Pericardium fibroblast (primary cell): ENCODE data around the gene PEF1. TPM values are rescaled to one million over a fixed set of nuclear protein-coding genes. Genes with fewer than 3 reads are reported as not detected.

Experiments
- total RNA-seq: library from RNA; depleted of rRNA; stranded (reverse); fragments of >200 nt; gene quantifications from 2 replicates; pipeline ENCODE4 v1.2.3, GENCODE V29; 2015

Gene PEF1
- 50.1 and 51.6 TPM in 2 replicates for total RNA-seq

GRCh38 chr1:31644560-31645273 lies at the start of gene PEF1:
TSS of gene PEF1 (minus strand) at chr1:31644876. CDS start at chr1:31644864, 12 bp downstream.

GRCh38 chr1:31617218-31617915 lies 27.3 kb downstream of the PEF1 start, which contains the start of gene HCRTR1:
TSS of gene HCRTR1 (plus strand) at chr1:31617689. CDS start at chr1:31619193, 1,504 bp downstream.

Other genes starting within 250 kb of the PEF1 start
- 13.0 and 20.5 TPM in 2 replicates for gene SERINC2, start 231.7 kb downstream of the PEF1 start, total RNA-seq
- gene TINAGL1, start 68.4 kb downstream of the PEF1 start, total RNA-seq: 9.1 and 65.9 TPM in 2 replicates
- 0.70 TPM in 1 of 2 replicates, not detected in the other for gene HCRTR1, start 27.2 kb downstream of the PEF1 start, total RNA-seq
- gene COL16A1, start 59.1 kb upstream of the PEF1 start, total RNA-seq: 110 and 170 TPM in 2 replicates
- gene ADGRB2, start 119.5 kb upstream of the PEF1 start, total RNA-seq: 6.6 and 6.9 TPM in 2 replicates
- 3.0 and 5.9 TPM in 2 replicates for gene SPOCD1, start 171.1 kb upstream of the PEF1 start, total RNA-seq